Measurements from ENCODE around the gene LAMA3.

LAMA3 gene

DNA sequence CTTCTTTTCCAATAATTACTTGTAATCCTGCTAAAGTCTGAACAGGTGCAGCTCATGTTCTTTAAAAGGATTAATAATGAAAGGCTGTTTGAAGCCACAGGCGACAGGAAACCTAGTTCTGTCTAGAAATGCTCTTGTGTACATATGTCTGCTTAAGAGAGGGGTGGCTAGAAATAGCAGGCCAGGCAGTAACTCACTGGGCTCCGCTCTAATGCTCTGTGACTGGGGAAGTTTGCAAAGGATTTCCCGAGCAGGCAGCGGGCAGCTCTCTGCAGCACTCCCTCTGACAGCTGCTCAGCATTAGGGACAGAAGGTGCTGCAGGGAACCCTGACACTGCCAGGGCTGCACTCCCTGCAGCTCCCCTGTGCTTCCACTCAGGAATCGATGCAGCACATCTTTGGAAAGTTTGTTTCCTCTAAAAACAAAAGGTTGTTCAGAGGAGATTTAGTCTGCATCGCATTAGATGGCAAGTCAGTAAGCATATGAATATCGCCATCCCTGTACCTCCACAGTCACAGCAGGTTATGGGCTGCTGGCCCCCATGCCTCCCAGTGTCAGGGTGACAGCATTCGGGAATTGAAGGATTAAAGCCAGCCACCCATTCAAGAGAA is 292.2 kb downstream of the LAMA3 start:
- TF ChIP-seq, protein P1, sequence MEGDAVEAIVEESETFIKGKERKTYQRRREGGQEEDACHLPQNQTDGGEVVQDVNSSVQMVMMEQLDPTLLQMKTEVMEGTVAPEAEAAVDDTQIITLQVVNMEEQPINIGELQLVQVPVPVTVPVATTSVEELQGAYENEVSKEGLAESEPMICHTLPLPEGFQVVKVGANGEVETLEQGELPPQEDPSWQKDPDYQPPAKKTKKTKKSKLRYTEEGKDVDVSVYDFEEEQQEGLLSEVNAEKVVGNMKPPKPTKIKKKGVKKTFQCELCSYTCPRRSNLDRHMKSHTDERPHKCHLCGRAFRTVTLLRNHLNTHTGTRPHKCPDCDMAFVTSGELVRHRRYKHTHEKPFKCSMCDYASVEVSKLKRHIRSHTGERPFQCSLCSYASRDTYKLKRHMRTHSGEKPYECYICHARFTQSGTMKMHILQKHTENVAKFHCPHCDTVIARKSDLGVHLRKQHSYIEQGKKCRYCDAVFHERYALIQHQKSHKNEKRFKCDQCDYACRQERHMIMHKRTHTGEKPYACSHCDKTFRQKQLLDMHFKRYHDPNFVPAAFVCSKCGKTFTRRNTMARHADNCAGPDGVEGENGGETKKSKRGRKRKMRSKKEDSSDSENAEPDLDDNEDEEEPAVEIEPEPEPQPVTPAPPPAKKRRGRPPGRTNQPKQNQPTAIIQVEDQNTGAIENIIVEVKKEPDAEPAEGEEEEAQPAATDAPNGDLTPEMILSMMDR (IDR thresholded peaks at IDR 0.05; ENCODE audit: low read depth, low read length, missing control alignments), result no peak
- H3K4me3 ChIP-seq (replicated peaks; ENCODE audit: low read depth, low read length), result no peak overlapping the region
- no peak for DNase-seq (ENCODE audit: extremely low read depth, low read depth)

DNA sequence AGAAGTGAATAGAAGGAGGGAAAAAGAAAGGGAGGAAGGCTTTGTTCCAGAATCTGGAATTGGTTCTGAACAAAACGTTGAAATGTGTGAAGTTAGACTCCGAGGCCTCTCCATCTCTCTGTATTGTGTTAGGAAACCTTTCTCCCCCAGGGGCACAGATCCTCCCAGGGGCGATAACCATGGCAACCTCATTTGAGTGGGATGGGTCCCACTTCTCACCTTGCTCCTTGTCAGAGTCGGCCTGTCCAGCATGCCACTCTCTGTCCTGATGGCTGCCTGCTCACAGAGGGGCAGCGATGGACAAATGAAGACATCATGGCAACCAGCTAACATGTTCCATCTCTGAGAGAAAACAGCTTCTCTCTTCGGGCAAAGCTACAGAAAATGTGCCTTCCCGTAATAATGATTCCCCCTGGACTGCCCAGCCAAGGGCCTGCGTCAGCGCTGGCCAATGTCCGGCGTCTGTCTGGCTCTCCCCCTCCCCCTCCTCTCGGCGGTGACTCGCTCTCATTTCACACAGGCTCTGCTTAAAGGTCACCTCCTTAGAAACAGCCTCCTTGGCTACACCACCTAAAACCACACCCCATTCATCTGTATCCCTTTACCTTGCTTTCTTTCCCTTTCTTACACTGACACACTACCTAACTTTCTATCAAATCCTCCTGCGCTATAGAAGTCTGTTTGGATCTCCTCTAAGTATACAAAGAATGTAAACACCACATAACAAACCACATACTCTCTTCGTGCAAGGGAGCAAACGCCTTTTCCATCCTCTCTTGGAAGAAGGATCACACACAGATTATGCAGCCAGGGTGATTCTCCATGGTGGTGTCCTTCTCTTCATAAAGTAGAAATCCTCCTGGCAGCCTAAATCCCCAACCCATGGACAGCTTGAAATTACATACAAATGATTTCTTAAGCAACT is 293.2 kb downstream of the LAMA3 start:
- H3K4me3 ChIP-seq (replicated peaks; ENCODE audit: low read depth, low read length), result no peak overlapping the region
- no peak for DNase-seq (ENCODE audit: extremely low read depth, low read depth)
- TF ChIP-seq, protein P1 (IDR thresholded peaks at IDR 0.05; ENCODE audit: low read depth, low read length, missing control alignments), result no peak

DNA sequence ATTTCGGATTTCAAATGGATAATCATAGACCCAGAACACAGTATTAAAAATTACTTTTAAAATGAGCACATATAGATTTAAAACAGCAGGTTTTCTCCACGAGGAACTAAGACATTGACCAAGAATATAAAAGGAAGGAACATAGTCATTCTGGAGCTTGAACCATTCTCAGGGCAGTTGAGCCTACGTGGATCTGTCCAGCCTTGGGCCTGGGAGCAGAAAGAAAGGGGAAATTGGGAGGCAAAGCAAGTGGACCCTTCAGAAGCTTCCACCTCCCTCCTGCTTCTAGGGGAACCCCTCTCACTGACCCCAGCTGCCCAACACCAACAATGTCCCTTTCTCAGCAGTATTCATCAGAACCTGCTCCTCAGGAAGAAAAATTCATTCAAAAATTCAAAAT is 293.9 kb downstream of the LAMA3 start:
- TF ChIP-seq, protein P1 (IDR thresholded peaks at IDR 0.05; ENCODE audit: low read depth, low read length, missing control alignments), result no peak
- H3K4me3 ChIP-seq (replicated peaks; ENCODE audit: low read depth, low read length), result no peak overlapping the region
- no peak for DNase-seq (ENCODE audit: extremely low read depth, low read depth)

DNA sequence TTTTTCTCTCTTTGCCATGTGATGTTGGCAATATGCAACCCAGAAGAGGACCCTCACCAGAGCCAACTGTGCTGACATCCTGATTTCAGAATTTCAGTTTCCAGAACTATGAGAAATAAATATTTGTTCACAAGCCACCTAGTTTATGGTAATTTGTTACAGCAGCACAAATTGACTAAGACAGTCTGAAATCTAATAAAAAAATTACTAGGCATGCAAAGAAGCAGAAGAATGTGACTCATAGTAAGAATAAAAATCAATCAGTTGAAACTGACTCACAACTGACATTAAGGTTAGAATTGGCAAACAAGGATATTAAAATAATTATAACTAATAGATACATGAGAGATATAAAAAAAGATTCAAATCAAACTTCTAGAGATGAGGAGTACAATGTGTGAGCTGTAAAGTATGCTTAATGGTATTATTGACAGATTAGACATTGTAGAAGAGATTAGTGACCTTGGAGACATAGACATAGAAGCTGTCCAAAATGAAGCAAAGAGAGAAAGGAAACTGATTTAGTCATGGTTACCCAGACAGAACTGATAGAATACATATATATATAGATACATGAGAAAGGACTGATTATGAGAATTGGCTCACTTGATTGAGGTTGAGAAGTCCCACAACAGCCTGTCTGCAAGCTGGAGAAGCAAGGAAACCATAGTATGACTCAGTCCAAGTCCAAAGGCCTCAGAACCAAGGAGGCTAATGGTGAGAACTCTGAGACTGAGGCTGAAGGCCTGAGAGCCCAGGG is 297.5 kb downstream of the LAMA3 start:
- H3K4me3 ChIP-seq (replicated peaks; ENCODE audit: low read depth, low read length), result no peak overlapping the region
- DNase-seq (ENCODE audit: extremely low read depth, low read depth), result no peak
- TF ChIP-seq, protein P1 (IDR thresholded peaks at IDR 0.05; ENCODE audit: low read depth, low read length, missing control alignments), result no peak

DNA sequence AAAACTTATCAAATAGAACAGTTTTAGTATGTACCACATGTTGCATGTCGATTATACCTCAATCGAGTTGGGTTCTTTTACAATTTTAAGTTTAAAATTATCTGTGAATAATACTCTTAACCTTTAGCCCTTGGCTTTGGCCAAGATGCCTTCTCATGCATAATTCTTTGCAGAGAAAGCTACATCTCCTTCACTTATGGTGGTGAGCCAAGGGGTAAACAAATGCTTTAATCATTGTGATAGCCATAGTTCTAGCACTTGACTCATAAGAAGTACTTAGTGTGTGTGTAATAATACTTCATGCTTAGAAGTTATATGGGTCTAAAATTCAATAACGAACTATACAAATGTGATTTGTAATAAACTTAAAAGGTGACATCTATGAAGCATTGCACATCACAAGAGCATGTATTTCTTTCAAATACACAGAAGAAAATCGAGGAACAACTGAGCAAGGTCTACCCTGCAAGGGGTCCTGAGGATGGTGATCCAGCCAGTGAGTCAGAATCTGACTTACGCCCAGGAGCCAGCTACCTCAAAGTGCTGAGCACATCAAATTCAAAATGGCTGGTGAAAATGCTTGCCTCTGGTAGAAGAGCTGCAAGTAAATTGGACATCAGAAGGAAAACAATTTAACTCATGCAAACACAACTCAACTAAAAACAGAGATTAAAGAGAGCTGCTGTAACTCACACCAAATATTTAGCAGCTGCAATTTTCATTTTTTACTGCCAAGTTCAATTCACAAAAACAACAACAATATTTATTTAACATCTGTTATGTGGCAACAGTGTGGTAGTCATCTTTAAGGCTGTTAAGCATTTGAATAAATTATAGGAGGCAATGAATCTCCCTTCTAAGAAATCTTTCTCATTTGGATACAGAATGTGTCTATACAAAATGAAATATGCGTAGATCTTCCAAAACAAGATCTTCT is 301.5 kb downstream of the LAMA3 start:
- no peak for DNase-seq (ENCODE audit: extremely low read depth, low read depth)
- TF ChIP-seq, protein P1 (IDR thresholded peaks at IDR 0.05; ENCODE audit: low read depth, low read length, missing control alignments), result no peak
- no peak overlapping the region for H3K4me3 ChIP-seq (replicated peaks; ENCODE audit: low read depth, low read length)
